Stimulated activated CD8-positive, alpha-beta memory T cell treated with anti-CD3 and anti-CD28 coated beads, Interleukin-12 subunit alpha, Interleukin-12 subunit beta, amount 100 ng/mL, for 1 hour (primary cell): ENCODE data around the gene ORC4.

Source experiments
- DNase-seq: peaks from one replicate; pipeline ENCODE4 v3.0.0-alpha.2; 2020; ENCODE audit warnings: low read depth

Gene ORC4

DNA sequence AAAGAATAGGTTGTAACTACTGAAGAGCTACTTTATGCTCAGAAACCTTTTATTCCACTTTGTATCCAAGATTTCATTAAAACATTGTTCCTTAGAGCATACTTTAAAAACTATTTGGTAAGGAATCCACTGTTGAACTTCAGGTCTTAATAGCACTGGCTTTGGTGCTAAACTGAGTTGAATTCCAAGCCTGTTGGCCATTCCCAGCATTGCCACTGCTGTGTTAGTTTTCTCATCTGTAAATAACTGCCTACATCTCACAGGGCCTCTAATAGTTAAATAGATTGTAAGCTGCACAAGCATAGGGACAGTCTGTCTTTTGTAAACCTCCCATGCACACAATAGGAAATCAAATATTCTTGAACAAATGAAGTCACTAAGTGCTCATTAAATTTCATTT, 86.6 kb downstream of the ORC4 start:
- no peak for DNase-seq

DNA sequence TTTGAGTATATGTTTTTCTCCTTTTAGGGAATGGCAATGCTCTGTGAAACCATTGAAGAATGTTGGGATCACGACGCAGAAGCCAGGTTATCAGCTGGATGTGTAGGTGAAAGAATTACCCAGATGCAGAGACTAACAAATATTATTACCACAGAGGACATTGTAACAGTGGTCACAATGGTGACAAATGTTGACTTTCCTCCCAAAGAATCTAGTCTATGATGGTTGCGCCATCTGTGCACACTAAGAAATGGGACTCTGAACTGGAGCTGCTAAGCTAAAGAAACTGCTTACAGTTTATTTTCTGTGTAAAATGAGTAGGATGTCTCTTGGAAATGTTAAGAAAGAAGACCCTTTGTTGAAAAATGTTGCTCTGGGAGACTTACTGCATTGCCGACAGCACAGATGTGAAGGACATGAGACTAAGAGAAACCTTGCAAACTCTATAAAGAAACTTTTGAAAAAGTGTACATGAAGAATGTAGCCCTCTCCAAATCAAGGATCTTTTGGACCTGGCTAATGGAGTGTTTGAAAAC, 93.4 kb downstream of the ORC4 start:
- DNase-seq, result no peak

DNA sequence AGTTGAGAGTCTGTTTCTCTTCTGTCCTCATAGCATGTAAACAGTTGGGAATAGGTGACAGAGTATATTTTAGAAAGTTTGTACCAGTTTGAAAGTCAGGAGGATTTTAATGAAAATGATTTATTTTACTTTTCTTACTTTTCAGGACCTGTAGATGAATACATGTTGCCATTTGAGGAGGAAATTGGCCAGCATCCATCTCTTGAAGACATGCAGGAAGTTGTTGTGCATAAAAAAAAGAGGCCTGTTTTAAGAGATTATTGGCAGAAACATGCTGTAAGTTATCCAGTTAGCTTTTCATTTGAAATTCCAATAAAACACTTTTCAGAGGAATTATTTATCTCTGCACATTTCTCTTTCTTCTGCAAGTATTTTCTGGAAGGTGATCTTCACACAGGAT, 94.7 kb downstream of the ORC4 start:
- DNase-seq, result no peak

DNA sequence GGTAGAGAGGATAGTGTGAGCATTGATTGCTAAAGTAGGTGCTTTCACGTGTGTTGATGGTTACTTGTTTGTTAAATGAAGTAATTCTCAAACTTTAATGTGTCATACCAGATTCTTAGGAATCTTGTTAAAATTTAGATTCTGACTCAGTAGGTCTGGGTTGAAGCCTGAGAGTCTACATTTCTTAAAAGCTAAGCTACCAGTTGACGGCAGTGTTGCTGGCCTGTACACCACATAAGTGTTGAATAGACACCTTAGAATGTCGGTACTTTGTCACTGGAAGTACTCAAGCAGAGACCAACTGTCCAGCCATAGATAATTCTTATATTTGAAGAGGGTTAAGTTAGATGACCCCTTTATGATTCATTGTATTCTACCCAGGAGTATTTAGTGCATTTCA, 95.9 kb downstream of the ORC4 start:
- DNase-seq, result no peak

DNA sequence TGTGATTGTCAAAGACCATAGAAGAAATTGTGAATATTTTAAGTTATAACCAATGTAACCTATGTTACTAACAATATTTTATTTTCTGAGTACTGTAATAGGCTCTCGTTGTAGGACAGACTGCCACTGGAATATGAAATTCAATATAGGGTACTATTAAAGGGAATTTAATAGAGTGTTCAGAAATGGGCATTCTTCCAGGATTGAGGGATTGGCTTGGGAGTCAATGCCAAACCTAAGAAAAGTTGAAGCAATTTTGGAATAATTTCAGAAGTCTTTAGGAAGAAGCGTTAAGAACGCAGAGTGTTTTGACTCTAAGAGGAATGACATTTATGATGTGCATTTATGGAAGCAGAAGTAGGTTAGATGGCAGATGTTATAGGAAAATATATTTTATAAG, 96.7 kb downstream of the ORC4 start:
- no peak for DNase-seq

DNA sequence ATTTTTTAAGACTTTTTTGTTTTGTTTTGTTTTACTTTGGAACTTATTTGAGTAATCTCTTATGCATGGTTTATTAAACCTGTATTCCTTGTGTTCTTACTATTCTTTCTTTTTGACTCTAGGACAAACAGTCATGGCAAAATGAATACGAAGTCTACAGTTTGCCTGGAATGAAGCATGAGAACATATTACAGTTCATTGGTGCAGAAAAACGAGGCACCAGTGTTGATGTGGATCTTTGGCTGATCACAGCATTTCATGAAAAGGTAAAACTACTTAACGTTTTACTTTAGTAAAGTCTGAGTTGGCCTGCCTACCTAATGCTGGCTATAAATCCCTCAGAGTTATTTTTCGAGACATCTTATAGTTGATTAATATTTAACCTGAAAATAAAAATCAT, 103.4 kb downstream of the ORC4 start:
- no peak for DNase-seq

DNA sequence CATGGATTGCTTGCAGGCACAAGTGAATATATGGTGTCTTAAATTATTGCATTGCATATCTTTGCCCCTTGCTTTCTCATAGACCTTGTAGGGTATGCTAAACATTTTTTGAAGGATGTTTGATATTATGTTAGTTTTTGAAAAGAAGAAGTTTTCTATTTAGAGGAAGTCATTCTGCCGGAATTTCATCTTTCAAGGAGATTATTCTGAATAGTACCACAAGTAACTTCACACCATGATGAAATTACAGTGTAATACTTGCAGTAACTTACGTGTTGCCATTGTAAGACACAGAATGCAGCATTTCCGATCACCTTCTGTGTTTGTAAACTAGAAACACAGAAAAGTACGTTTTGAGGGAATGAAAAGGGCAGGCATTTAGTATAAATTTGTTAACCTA, 103.8 kb downstream of the ORC4 start:
- no peak for DNase-seq

DNA sequence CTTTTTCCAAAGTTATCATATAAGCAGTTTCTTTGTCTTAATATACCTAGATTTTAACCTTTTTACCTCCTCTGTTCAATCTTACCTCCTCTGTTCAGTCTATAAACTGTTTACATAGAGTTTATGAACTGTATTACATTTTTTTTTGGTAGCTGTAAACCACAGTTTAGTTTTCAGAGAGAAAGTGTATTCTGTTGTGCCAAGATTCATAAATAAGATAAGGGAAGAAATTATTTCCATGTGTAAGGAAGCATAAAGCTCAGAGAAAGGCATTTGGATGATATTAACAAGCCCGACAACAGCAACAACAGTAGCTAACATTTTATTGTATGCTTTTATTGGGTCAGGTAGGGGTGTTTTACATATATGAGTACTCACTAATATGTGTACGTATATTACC, 104.5 kb downstream of the ORC4 start:
- DNase-seq, result no peak

DNA sequence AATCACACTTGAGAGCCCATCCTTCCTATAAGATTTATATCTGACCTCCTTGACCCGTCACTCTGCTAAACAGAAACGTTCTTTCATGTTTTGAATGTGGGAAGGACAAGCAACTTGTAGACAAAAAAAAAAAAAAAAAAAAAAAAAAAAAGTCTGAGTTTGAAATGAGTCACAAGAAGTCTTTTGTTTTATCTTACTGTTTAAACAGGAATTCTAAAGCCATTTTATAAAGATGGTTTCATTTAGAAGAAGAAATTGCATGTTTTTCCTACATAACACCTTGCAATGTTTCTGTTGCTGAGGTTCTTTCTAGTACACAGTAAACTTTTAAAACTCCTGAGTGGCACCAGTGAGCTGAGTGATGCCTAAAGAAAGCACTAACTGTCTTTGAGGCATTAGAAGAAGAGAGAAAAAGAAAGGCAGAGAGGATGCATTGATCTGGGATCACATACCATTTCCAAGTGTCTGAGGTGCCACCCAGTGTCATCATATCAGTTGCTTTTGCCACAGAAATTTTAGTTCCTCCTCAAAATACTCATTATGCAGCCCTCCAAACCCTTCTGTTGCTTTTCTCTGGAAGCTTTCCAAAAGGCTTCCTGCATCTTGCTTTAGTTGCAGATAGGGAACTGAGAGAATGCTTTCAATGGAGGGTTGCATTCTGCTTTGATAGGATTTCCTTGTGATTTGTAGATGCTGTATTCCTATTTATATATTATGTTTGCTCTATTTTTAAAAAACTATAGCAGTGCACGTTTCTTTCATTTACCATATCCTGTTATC, 106.6 kb downstream of the ORC4 start:
- DNase-seq, result no peak

DNA sequence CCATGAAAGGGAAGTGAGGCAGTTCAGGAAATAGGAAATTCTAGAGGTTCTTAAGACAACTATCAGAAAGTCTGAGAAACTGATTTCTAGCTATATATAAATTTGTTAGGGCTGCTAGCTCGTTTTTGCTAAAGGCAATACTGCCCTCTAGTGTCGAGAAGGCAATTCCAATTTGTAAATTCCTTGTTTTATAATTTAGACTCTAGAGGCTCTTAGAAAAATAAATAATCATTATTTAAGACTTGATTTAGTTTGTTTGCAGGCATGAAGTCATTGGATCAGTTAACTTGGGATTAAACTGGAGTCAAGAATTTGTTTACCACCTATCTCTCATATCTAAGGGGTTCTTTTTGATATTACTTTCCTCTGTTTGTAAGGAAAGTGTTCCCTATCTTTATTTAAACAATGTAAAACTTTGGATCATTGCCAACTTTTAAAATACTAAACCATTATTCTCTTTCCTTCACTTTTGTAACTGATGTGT, 109.5 kb downstream of the ORC4 start:
- peak; percentile 6 for DNase-seq

DNA sequence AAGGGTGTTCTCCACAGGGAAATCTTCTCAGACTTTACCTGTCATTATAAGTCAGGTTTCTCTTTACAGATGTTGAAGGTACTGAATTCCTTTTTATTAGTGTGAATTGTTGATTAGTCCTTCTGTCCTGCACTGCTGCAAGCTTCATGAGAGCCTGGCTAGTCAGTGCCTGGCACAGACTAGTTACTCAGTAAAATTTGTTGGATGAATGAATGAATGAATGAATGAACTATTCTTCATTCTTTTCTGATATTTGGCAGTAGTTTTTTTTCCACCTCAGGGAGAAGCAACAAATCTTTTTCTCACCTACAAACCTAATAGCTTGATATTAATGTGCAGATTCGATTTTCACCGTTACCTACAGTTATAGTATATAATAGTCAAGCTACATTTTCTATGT, 111.4 kb downstream of the ORC4 start:
- no peak for DNase-seq

DNA sequence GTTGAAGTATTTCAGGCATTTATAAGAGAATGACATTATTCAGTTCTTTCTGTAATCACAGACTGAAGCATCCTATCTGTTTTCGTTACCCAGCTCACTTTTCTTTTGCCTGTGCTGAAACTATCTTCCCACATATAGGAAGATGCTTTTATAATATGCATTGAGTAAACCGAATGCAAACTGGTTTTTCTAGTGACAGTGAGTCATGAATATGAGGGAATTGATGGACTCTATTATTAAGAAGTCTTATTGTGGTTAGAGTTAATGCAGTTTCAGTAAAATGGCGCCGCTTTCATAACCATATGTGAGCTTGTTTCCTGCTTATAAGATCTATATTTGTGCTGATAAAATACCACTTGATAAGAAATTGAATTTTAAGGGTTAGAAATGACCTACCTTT, 116.5 kb downstream of the ORC4 start:
- DNase-seq, result no peak

DNA sequence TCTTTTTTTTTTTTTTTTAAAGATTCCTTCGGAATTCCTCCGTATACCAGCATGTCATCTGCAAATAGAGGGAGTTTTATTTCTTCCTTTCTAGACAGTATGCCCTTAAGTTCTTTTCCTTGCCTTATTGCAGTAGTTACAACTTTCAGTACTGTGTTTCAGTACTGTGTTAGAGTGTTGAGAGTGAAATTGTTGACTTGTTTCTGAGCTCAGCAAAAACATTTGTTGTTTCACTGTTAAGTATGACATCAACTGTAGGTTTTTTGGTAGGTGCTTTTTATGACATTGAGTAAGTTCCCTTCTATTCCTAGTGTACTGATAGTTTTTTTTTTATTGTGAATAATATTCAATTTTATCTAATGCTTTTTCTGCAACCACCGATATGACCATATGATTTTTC, 131.9 kb downstream of the ORC4 start:
- DNase-seq, result no peak

DNA sequence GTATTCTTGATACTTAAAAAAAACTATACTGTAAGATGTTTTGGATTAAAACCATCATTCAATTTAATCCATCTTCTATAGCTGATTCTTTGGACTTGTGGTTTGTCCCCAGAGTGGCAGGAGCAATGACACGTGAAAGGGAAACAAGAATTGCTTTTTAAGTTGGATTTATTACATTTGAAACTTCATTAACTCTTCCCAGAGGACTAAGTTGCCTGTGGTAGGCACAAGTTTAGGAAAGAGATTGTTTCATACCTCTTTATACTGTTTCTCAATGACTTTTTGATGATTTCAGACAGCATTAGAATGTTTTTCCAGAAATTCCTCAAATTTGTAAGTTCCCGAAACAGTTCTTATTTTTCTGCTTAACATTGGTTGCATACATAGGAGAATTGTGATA, 134.4 kb downstream of the ORC4 start:
- DNase-seq, result no peak

DNA sequence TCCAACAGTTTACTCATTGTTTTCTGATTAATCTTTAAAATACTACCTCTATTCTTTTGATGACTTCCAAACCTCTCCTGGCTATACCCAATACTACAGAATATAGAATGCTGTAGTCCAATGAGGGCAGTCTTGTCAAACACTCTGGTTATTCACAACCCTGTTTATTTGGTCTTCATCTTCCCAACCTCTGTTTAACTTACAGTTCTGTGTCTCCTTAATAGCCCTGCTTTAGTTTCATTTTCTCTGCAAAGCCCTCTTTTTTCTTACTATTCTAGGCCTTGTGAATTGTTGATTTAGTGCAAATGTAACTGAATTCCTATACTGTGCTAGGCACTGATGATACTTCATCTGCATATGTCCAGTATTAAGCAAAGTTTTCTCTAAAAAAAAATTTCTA, 135.7 kb downstream of the ORC4 start:
- DNase-seq, result no peak

DNA sequence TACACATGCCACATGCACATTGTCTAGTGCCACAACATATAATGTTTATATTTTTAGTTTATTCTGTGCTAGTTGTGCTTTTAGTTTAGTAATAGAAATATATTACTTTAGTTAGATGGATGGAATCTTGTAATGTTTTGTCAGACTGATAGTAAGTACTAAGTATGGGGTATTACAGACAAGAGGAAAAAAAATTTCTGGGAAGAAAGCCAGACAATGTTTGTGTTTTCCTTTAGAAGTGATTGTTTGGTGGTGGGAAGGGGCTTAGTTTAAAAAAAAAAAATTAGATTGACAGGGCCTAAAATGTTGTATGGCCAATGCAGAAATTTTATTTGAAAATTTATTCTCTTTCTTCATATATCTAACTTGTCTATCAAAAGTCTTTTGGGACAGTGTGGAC, 137.9 kb downstream of the ORC4 start:
- no peak for DNase-seq
